Lower lobe of right lung (tissue), 2 donors: ENCODE data around the gene GTF3C4. TPM values are rescaled to one million over a fixed set of nuclear protein-coding genes. Genes with fewer than 3 reads are reported as not detected.
"Not testable (repeated sequence)": the region's sequence is repeated elsewhere in the genome, so short reads cannot be mapped to it uniquely, and the experiment has no call there.

ENCODE experiments used
- ATAC-seq, 2 donors: fragments of 200-7000 bp; cut with Tn5 transposase; one replicate each; pipeline ENCODE4 v1.9.1; 2020 to 2022; ENCODE audit warnings: mild to moderate bottlenecking in 2 of 2, moderate library complexity in 2 of 2
- DNase-seq: peaks from one replicate; pipeline ENCODE4 v3.0.0-alpha.2; 2020
- H3K27ac ChIP-seq: fragments of 200-600 bp; one replicate; pipeline ENCODE4 v1.8.0; 2022
- H3K27me3 ChIP-seq: fragments of 200-600 bp; one replicate; pipeline ENCODE4 v1.8.0; 2022; ENCODE audit warnings: low read depth
- H3K36me3 ChIP-seq: fragments of 200-600 bp; one replicate; pipeline ENCODE4 v1.8.0; 2022; ENCODE audit warnings: mild to moderate bottlenecking
- H3K4me1 ChIP-seq: fragments of 200-600 bp; one replicate; pipeline ENCODE4 v1.8.0; 2022
- H3K4me3 ChIP-seq: fragments of 200-600 bp; one replicate; pipeline ENCODE4 v1.8.0; 2022; ENCODE audit warnings: mild to moderate bottlenecking
- H3K9me3 ChIP-seq: fragments of 200-600 bp; one replicate; pipeline ENCODE4 v1.8.0; 2022
- intact Hi-C: fragments of 100-400 bp; cut with DNase I; formaldehyde crosslinking; loops from one replicate; pipeline ENCODE4 v1.11.0; 2022
- total RNA-seq: library from RNA; stranded (reverse); fragmentation: NEBNext Ultra II Directional; extraction: Animal tissue kit (Norgen Biotek cat#: 25700); gene quantifications from one replicate; pipeline ENCODE4 v1.2.1, GENCODE V29; 2021
- TF ChIP-seq, protein P1 (sequence below): fragments of 200-600 bp; IDR thresholded peaks from one replicate; pipeline ENCODE4 v1.8.0; 2022; ENCODE audit warnings: antibody characterized with exemption, mild to moderate bottlenecking
- donor health status: DM: no; HTN: yes; CAD: no; lungs with severe emphysema.

GTF3C4 gene
- total RNA-seq, 1 donor from 2014 or later, result 14.0 TPM

DNA sequence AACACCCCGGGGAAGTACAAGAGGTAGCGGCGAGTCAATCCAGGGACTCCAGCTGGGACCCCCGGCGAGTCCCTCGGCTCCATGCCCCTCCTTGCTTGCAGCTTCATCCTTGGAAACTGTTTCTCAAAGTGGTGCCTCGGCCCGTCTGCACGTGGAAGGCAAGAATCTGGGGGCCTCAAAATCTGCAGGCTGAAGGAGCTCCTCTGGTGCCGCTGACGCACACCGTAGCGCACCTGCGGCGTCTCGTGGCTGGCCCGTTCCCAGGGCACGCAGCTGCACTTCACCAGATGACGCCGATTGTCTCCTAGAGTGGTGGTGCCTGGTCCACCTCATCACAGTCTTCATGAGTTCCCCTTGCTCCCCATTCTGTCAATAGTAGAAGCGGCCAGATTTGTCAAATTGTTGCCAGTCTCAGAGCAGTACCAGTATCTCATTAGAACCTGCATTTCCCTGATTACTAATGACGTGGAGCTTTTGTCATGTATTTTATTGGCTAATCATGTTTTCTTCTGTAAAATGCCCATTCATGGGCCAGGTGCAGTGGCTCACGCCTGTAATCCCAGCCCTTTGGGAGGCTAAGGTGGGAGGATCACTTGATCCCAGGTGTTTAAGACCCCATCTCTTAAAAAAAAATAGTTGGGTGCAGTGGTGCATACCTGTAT is 38.6 kb downstream of the GTF3C4 start:
- TF ChIP-seq, protein P1, sequence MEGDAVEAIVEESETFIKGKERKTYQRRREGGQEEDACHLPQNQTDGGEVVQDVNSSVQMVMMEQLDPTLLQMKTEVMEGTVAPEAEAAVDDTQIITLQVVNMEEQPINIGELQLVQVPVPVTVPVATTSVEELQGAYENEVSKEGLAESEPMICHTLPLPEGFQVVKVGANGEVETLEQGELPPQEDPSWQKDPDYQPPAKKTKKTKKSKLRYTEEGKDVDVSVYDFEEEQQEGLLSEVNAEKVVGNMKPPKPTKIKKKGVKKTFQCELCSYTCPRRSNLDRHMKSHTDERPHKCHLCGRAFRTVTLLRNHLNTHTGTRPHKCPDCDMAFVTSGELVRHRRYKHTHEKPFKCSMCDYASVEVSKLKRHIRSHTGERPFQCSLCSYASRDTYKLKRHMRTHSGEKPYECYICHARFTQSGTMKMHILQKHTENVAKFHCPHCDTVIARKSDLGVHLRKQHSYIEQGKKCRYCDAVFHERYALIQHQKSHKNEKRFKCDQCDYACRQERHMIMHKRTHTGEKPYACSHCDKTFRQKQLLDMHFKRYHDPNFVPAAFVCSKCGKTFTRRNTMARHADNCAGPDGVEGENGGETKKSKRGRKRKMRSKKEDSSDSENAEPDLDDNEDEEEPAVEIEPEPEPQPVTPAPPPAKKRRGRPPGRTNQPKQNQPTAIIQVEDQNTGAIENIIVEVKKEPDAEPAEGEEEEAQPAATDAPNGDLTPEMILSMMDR, result no peak
- Histone ChIP-seq H3K4me1 (peaks cover 2% of the 10 kb centered on the region), H3K27me3 (peaks cover 4% of the 10 kb centered on the region), H3K36me3 (no peaks in the 10 kb centered on the region), H3K27ac (no peak overlapping the region), H3K9me3 (no peaks in the 10 kb centered on the region), H3K4me3 (no peak overlapping the region)
- DNase-seq (no peak), ATAC-seq (no peak)
- intact Hi-C loops, result no loop called here

DNA sequence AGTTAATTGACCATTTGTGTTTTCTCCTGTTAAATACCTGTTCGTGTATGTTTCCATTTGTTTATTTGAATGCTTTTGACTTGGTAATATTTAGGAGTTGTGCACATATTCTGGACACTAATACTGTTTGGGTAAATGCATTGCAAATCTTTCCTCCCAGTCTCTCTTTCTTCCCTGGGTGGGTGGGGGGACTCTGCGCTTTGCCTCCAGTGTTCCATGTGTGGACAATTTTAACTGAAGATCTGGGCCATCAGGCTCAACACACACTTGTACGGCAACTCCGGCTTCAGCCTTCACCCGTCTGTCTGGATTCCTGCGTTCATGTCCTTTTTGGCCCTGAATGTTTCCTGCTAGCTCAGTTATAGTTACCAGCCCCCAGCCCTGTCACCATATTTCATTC is 40.1 kb downstream of the GTF3C4 start:
- ATAC-seq (no peak), DNase-seq (no peak)
- intact Hi-C loops, result no loop called here
- Histone ChIP-seq H3K27ac (no peak overlapping the region), H3K36me3 (no peaks in the 10 kb centered on the region), H3K4me1 (no peaks in the 10 kb centered on the region), H3K27me3 (peaks cover 4% of the 10 kb centered on the region), H3K9me3 (no peaks in the 10 kb centered on the region), H3K4me3 (no peak overlapping the region)
- TF ChIP-seq, protein P1, result no peak

DNA sequence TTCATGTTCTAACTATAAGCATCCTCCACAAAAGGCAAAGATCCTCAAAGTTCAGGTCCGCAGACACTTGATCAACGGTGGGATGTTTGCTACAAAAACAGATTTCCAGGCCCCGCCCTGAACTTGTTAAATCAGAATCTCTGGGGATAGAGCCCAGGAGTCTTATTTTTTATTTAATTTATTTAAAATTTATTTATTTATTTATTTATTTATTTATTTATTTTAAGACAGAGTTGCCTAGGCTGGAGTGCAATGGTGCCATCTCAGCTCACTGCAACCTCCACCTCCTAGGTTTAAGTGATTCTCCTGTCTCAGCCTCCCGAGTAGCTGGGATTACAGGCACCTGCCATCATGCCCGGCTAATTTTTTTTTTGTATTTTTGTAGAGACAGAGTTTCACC is 40.9 kb downstream of the GTF3C4 start:
- H3K27me3 ChIP-seq, DNase-seq, H3K36me3 ChIP-seq, intact Hi-C loops, H3K4me3 ChIP-seq, H3K9me3 ChIP-seq, H3K4me1 ChIP-seq, ATAC-seq, H3K27ac ChIP-seq: not testable (repeated sequence)

DNA sequence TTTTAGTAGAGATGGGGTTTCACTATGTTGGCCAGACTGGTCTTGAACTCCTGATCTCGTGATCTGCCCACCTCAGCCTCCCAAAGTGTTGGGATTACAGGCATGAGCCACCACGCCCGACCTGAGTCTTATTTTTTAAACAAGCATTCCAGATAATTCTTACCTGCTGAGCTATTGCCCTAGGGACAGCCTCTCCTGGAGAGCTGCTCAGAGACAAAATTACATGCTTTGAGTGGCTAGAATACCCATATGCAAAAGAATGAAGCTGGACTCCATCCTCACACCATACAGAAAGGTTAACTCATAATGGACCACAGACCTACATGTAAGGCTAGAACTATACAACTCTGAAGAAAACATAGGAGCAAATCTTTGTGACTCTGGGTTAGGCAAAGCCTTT is 41.6 kb downstream of the GTF3C4 start:
- no peak for ATAC-seq
- H3K4me3 ChIP-seq, result no peak overlapping the region
- H3K9me3 ChIP-seq, result no peaks in the 10 kb centered on the region
- H3K27ac ChIP-seq, result no peak overlapping the region
- DNase-seq, result no peak
- peaks cover 4% of the 10 kb centered on the region for H3K27me3 ChIP-seq
- TF ChIP-seq, protein P1, result no peak
- intact Hi-C loops, result no loop called here
- H3K4me1 ChIP-seq, result no peaks in the 10 kb centered on the region
- H3K36me3 ChIP-seq, result no peaks in the 10 kb centered on the region

DNA sequence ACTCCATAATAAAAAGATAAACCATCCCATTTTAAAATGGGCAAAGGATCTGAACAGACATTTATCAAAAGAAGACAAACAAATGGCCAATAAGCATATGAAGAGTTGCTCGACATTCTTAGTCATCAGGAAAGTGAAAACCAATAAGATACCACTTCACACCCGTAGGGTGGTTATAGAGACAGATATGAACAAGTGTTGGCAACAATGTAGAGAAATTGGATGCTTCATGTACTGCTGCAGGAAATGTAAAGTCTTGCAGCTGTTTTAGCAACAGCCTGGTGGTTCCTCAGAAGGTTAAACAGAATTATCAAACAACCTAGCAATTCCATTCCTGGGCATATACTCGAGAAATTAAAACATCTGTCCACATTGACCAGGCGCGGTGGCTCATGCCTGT is 42.5 kb downstream of the GTF3C4 start:
- Histone ChIP-seq H3K4me1 (no peaks in the 10 kb centered on the region), H3K27me3 (peaks cover 7% of the 10 kb centered on the region), H3K36me3 (no peaks in the 10 kb centered on the region), H3K27ac (no peak overlapping the region), H3K9me3 (no peaks in the 10 kb centered on the region), H3K4me3 (no peak overlapping the region)
- TF ChIP-seq, protein P1, result no peak
- DNase-seq (no peak), ATAC-seq (no peak)
- intact Hi-C loops, result no loop called here

DNA sequence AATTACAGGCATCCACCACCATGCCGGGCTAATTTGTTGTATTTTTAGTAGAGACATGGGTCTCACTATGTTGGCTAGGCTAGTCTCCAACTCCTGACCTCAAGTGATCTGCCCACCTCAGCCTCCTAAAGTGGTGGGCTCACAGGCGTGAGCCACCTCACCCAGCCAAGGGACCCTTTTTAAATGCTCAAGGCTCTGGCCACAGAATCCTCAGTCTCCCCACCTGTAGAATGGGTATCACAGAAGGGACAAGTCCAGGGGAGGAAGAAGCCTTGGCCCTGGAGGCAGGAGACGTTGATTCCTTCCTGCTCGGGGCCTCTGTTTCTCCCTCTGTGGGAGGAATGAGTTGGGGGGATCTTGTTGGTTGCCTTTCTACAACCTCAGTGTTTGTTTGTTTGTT is 45.7 kb downstream of the GTF3C4 start:
- Histone ChIP-seq H3K27me3 (peaks cover 8% of the 10 kb centered on the region), H3K4me1 (no peaks in the 10 kb centered on the region), H3K4me3 (no peak overlapping the region), H3K27ac (no peak overlapping the region), H3K36me3 (no peaks in the 10 kb centered on the region), H3K9me3 (no peaks in the 10 kb centered on the region)
- intact Hi-C loops, result no loop called here
- TF ChIP-seq, protein P1, result no peak
- ATAC-seq, result no peak
- no peak for DNase-seq
